Coronary artery (tissue), 2 donors: Measurements from ENCODE around the gene HTR6.

ENCODE experiments used
- DNase-seq: peaks from one replicate; pipeline ENCODE4 v3.0.0-alpha.2; 2017; ENCODE audit warnings: low spot score
- H3K27ac ChIP-seq, 2 donors: fragments of 200-600 bp; sonication (generic); one replicate each; pipeline ENCODE4 v1.5.1; 2016 to 2019
- H3K4me3 ChIP-seq: fragments of 200-600 bp; sonication (generic); 2 replicates; pipeline ENCODE4 v1.5.1; 2016; ENCODE audit warnings: mild to moderate bottlenecking, moderate library complexity
- CTCF ChIP-seq: fragments of 200-600 bp; sonication (generic); IDR thresholded peaks from one replicate; pipeline ENCODE4 v1.5.1; 2019; ENCODE audit warnings: antibody characterized with exemption

HTR6 gene

DNA sequence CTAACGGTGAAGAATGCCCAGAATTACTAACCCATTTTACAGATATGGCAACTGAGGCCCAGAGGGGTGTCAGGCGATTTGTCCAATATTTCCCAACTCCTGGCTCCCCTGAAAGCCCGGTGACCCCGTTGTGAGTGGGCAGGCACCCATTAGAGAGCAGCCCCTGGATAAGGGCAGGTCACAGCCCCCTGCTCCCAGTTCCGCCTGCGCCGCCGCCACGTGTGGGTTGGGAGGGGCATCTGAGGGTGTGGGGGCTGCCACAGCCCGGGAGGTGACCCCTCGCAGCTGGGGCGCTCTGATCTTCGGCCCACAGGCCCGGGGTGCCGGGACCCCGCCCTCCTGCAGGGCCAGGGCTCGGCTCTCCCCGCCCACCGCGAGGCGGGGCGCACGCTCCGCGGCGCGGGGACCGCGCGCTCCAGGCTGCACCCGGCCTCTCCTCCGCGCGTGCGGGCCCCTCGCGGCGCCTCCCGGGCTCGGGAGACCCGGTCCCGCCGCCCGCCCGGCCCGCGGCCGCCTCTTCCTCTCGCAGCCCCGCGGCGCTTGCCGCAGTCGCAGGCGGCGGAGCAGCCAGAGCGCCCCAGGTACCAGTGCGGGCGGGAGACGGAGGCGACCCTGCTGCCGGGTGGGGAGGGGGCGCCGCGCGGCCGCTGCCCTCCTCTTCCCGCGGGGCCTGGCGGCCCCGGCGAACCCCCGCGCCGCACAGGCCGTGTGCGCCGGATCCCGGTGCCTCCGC, at the start of gene HTR6:
Gene HTR6, plus strand, starts transcription at position 423 of the 733 bp plus-strand sequence. CDS start 879 bp downstream, outside the sequence.
- no peak for DNase-seq
- no peak for TF ChIP-seq CTCF
- Histone ChIP-seq H3K4me3 (peak within 1 kb of the TSS; percentile 55), H3K27ac (no peak within 1 kb of the TSS)

- TF ChIP-seq CTCF = no peak
- Histone ChIP-seq H3K27ac (no peak overlapping the region), H3K4me3 (no peak overlapping the region)
- no peak for DNase-seq
Measured at GRCh38 chr1:19615438-19615837, 49.2 kb upstream of the HTR6 start.

- no peak overlapping the region for H3K27ac ChIP-seq
- no peak for TF ChIP-seq CTCF
- no peak for DNase-seq
- no peak overlapping the region for H3K4me3 ChIP-seq
Measured at GRCh38 chr1:19616489-19616888, 48.2 kb upstream of the HTR6 start.

- Histone ChIP-seq H3K27ac (no peak overlapping the region), H3K4me3 (no peak overlapping the region)
- TF ChIP-seq CTCF = no peak
- no peak for DNase-seq
Measured at GRCh38 chr1:19617376-19617775, 47.3 kb upstream of the HTR6 start.

DNA sequence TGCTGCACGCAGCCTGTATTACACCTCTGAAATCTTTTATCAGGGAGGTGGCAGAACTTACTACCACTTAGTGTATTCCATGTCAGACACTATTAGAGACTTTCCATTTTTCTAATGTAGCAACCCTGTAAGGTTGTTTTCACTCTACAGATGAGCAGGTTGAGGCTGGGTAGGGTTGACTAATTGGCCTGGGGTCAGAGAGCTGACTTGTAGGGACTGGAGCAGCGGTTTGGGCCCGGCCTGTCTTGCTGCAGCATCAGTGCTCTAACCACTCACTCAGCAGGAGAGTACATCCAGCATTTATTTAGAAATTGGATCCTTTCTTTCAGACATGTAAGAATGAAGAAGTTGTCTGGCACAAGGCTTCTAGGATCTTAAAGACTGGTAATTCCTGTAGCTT, 46.2 kb upstream of the HTR6 start:
- TF ChIP-seq CTCF = no peak
- no peak for DNase-seq
- Histone ChIP-seq H3K4me3 (no peak overlapping the region), H3K27ac (no peak overlapping the region)

GRCh38 chr1:19619697-19620384, 44.8 kb upstream of the HTR6 start:
- TF ChIP-seq CTCF = no peak
- no peak for DNase-seq
- H3K27ac ChIP-seq = no peak overlapping the region
- no peak overlapping the region for H3K4me3 ChIP-seq

DNA sequence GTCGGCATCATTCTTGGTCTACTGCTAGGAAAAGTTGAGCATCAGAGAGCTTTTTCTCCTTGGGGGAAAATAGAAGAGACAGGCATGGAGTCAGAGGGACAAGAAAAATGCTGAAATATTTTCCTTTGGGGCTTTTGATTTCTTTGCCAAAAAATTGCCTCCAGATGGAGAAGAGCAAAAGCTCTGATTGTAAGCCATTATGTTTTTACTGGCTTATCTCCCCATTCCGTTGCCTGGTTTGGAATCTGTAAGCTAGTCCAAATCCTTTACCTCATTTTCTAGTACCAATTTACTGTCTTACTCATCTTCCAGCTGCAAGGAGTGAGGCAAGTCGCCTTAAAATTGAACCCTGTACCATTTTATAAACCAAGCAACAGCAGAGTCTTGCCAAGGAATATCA, 43.9 kb upstream of the HTR6 start:
- TF ChIP-seq CTCF = no peak
- no peak for DNase-seq

More for the DNA sequence above, 43.9 kb upstream of the HTR6 start:
- Histone ChIP-seq H3K4me3 (no peak overlapping the region), H3K27ac (peak overlapping the region in 1 of 2 donors; percentile 31)
